GM19238 (cell line): ENCODE data around the gene CERS1.

ENCODE experiments used
- DNase-seq: peaks from one replicate; pipeline ENCODE4 v3.0.0; 2011; ENCODE audit warnings: low spot score; ENCODE audit not compliant: insufficient read length

Gene CERS1

DNA sequence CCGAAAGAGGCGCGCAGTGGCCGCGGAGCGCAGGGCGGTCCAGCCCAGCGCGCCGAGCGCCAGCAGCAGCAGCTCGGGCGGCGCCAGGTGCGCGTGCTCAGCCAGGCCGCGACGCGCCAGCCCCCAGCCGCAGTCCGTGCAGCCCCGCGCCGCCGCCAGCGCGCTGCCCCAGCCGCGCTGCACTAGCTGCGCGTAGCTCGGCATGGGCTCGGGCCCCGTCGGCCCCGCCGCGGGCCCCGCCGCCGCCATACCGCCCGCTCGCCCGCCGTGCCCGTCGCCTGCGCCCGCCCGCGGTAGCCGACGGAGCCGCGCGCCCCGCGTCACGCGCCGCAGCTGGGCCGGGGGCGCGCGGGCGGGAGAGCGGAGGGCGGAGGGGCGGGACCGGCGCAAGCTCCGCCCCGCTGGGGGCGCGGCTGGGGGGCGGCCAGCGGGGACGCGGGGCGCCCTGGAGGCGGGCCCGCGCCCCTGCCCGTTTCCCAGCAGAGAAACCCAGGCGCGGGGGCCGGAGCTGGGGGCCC lies at the start of gene CERS1:
TSS of gene CERS1 (minus strand) at position 335 of the 518 bp plus-strand sequence. CDS start at position 249, 86 bp downstream.
- no peak for DNase-seq

DNA sequence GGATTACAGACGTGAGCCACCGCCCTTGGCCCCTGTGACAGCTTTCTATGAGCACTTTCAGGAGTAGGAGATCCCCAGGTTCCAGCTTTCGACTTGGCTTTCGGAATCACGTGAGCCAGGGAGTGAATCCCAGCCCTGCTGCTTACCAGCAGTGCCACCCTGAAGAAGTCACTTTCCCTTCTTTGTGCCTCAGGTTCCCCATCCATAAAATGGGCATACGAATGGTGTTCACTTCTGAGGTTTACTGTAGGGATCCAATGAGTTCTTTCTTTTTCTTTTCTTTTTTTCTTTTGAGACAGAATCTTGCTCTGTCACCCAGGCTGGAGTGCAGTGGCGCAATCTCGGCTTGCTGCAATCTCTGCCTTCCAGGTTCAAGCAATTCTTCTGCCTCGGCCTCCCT lies 49.3 kb upstream of the CERS1 start:
- DNase-seq = no peak

DNA sequence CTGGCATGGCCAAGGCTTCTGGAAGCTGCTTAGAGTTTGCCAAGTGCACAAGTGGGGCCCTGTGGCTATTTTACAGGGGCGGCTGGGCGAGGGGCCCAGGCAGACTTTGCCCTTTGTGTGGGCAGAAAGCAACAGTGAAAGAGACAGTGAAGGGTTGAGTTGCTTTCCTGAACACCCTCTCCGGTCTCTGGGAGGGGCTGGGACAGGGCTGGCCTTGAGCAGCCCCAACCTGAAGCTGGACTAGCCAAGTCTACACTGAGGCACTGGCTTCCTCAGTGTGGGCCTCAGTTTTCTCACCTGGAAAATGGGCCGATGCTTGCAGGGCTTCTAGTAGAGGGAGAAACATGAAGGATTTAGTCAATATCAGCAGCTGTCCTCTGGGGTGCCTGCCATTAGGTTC lies 47.5 kb upstream of the CERS1 start:
- no peak for DNase-seq

GRCh38 chr19:18942692-18943091 lies 46.7 kb upstream of the CERS1 start:
- no peak for DNase-seq

DNA sequence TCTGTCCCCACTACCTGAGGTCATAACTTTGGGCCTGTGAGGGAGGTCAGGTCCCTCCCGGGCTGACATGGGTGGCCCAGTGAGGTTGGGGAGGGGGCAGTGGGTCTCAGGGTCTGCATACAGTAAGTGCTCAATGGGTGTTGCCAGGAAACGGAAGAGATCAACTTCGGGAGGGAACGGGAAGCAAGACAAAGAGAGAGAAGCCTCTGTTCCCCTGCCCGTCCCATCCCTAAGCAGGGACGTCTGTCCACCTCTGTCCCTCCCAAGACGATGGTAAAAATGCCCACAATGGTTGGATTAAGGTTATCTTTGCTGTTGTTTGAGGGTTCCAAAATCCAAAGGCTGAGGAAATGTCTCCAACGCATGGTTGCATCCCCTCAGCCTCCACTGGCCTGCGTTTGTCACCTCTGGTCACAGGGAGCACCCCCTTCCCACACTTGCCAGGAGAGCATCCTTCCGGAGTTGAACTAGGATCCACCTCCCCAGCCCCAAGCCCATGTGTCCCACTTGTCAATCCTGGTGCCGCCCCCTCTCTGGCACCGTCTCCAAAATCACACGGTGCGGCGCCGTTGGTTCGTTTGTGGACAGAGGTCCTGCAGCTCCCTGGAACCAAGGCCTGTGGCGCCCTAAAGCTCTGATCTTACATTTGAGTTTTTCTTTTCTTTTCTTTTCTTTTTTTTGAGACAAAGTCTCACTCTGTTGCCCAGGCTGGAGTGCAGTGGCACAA lies 45.8 kb upstream of the CERS1 start:
- no peak for DNase-seq

DNA sequence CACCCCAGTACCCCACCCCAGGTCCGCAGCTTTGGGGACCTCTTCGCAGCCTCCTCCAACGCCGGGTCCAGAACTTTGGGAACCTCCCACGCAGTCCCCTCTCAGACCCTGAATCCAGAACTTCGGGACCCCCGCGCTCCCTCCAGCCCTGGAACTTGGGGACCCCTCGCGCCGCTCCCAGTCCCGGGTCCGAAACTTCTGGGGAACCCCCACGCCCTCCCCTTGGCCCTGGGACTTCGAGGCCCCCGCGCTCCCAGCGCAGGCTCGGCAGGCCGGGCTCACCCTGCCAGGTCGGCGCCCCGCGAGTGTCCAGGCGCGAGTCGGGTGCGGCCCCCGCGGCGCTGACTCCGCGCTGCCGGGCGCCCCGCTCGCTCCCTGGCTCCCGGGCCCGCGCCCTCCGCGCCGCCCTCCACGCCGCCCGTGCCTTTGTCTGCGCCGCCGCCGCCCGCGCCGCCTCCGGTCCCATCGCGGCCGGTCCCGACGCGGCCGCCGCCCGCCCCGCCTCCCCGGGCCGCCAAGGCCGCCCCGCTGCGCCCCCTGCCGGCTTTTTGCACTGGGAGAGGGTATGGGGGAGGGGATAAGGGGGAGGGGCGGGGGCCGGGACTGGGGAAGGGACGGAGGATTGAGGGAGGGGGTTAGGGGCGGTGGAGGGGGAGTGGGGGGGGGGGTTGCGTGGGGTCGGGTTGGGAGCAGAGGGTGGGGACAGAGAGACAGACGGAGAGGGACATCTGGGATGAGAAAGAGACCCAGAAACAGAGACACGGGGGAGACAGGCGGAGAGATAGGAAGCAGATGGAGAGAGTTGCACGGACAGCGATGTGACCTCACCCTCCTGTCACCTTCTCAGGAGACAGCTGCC lies 45.0 kb upstream of the CERS1 start, which contains the start of gene HOMER3:
TSS of gene HOMER3 (minus strand) at position 449 of the 859 bp plus-strand sequence. CDS start 2,235 bp downstream, outside the sequence.
- DNase-seq = peak; percentile 79

DNA sequence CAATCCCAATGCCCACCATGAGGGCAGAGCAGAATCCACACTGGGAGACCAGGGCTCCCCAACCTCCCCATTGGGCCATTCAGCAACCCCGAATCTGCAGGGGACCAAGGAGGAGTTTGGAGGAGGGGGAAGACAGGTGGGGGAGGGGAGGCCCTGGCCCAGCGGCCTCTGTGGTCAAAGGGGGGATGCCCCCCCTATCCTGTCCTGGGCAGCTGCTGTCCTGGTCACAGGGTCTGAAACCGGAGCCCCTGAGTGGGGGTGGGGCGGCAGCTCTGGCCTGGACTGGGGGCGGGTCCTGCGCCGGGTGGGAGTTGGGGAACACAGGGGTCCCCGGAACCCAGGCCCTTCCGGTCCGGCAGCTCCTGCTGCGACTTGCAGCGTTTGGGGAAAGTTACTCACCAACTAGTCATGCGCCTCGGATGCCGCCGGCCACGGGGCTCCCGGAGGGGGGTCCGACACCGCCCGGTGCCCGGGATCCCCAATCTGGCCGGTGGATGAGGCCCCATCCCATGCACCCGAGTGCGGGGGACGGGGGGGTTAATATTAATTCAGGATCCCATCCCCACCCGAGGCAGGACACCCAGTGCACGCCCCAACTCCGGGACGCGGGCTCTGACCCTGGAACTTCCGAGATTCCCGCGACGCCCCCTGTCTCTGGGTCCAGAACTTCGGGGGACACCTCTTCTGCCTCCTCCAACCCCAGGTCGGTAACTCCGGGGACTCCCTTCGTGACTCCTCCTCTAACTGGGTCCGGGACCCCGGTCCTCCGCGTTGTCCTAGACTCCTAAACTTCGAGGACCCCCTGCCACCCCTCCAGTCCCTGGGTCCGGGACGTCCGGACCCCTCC lies 44.2 kb upstream of the CERS1 start:
- DNase-seq = no peak

- no peak for DNase-seq
These were observed 43.2 kb upstream of the CERS1 start for GRCh38 chr19:18939163-18939562.

DNA sequence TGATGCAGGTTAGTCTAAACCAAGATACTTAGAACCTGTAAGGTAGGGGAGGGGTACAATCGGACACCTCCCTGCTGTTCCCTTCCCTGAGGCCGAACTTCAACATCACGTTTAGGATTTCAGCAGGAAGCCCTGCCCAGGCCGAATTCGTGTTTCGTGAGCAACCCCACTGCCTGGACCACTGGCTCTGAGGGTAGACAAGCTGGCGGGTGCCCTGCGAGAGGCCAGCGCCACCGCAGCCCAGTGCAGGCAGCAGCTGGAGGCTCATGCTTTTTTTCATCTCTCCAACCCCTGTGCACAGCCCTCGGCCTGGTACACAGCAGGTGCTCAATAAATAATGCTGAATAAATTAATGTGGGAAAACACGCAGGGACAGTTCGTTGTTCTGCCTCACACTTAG lies 37.3 kb upstream of the CERS1 start:
- no peak for DNase-seq

GRCh38 chr19:18932216-18932841 lies 36.4 kb upstream of the CERS1 start:
- peak; percentile 80 for DNase-seq

- no peak for DNase-seq
These were observed 35.6 kb upstream of the CERS1 start for GRCh38 chr19:18931316-18932162.

DNA sequence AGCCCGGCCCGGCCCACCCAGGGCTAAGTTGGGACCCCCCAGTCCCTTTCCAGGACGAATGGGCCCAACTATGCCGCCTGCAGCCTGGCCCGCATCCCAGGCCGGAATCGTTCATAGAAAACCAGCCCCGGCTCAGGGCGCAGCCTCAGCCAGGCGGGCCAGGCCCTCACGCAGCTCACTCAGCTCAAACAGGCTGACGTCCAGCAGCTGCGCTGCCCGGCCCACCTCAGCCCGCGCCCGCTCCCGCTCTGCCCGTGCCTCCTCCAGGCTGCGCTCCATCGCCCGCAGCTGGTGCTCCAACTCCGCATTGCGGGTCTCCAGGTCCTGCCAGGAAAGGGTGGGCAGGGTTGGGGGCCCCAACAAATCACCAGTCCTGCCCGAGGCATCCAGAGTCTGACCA lies 33.4 kb upstream of the CERS1 start:
- DNase-seq = no peak

DNA sequence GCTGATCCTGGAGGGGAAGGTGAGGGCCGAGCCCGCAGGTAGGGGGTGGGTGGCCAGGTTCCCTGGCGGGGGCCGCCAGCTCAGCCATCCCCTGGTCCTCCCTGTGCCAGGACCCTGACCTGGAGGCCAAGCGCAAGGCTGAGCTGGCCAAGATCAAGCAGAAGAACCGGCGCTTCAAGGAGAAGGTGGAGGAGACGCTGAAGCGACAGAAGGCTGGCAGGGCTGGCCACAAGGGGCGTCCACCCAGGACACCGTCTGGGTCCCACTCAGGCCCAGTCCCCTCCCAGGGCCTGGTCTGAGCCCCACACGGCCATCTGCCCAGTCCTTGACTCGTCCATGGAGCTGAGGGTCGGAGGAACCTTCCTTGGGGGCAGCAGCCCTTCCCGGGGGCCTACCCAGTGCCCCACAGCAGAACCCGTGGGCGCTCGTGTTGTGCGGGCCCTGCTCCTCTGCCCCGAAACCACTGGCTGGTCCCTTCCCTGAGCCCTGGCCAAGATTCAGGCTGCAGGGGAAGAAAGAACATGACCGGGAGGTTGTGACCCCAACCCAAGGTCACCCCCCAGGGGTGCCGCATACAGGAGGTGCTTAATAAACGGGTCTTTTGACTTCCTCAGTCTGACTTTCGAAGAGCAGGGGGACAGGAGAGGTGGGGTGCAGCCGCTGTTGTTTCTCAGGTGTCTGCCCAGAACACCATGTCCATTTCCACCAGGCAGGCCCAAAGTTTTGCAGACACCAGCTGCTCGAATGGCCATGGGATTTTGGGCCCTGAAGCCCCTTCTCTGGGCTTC lies 32.3 kb upstream of the CERS1 start:
- DNase-seq = no peak

DNA sequence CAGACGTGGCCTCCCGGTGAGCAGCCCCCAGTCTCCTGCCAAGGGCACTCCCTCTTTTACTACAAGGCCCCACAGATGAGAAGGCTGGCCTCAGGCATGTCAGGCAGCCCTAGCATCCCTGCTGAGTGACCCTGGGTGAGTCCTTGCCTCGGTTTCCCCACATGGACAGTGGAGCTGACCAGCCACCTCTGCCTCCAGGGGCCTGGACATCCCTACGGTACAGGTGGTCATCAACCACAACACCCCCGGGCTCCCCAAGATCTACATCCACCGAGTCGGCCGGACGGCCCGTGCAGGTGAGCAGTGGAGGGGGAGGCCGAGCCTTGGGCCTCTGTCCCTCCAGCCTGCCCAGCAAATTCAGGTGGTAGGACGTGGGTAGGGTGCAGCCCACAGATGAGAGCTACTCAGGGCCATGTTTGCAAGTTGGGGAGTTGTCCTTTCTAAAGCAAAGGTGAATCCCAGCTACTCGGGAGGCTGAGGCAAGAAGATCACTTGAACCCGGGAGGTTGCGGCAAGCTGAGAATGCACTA lies 28.8 kb upstream of the CERS1 start:
- DNase-seq = no peak

GRCh38 chr19:18922228-18922985 lies 26.4 kb upstream of the CERS1 start:
- no peak for DNase-seq

DNA sequence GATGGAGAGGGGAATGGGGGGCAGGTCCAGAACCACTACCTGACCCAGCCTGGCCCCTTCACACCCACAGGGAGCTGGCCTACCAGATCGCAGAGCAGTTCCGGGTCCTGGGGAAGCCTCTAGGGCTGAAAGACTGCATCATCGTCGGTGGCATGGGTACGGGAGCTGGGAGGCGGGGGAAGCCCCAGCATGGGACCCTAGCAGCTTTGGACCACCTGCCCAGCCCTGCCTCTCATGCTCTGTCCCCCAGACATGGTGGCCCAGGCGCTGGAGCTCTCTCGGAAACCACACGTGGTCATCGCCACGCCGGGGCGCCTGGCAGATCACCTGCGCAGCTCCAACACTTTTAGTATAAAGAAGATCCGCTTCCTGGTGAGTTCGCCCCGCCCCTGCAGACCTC lies 25.6 kb upstream of the CERS1 start:
- no peak for DNase-seq

- no peak for DNase-seq
These were observed 24.4 kb upstream of the CERS1 start for GRCh38 chr19:18920400-18920799.

DNA sequence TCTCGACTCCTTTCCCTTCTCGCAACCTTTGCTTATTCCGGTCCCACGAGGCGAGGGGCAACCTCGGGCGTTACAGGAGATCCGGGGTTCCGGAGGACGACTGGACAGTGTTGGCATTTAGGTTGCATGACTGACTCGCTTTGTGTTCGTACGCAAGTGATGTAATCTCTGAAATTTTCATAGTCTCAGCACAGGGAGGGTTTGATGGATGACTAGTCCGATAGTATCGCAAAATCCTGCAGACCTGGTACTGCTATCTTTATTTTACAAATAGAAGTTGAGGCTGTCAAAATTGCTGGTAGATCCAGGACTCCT lies 23.9 kb upstream of the CERS1 start:
- DNase-seq = no peak
